PC-9 (cell line): ENCODE data around the gene CROCC2. TPM values are rescaled to one million over a fixed set of nuclear protein-coding genes. Genes with fewer than 3 reads are reported as not detected.

ENCODE experiments used
- BruUV-seq: library from RNA; stranded (reverse); fragments of 400-500 nt; replicated peaks from 2 replicates; lab custom pipeline; 2021; lab: Mats Ljungman, UMichigan
- CTCF ChIA-PET: fragments of 300-600 bp; sonication (Branson Sonifier 250); formaldehyde crosslinking; loops from one replicate; lab custom pipeline; 2022; ENCODE audit warnings: antibody characterized with exemption; lab: Charles Lee
- POLR2A ChIA-PET: fragments of 300-600 bp; sonication (Branson Sonifier 250); formaldehyde crosslinking; loops from one replicate; lab custom pipeline; 2022; ENCODE audit warnings: antibody characterized with exemption; ENCODE audit not compliant: unreplicated experiment; lab: Charles Lee
- DNase-seq, 2 experiments: peaks; one replicate each; pipeline versions ENCODE4 v3.0.0 to v3.0.0-alpha.2; 2015 to 2022; ENCODE audit warnings: mixed read lengths in 1 of 2
- H2AFZ ChIP-seq: fragments of 200-600 bp; sonication (generic); 2 replicates; pipeline ENCODE4 v1.8.1; 2017; ENCODE audit warnings: antibody characterized with exemption
- H3F3A ChIP-seq: fragments of 200-600 bp; sonication (generic); 2 replicates; pipeline ENCODE4 v1.8.1; 2017; ENCODE audit warnings: antibody characterized with exemption, mild to moderate bottlenecking, low read depth; ENCODE audit not compliant: insufficient read depth
- H3K27ac ChIP-seq: fragments of 200-600 bp; sonication (generic); 2 replicates; pipeline ENCODE4 v1.6.1; 2016; ENCODE audit warnings: mixed run types
- H3K27me3 ChIP-seq: fragments of 200-600 bp; sonication (generic); 2 replicates; pipeline ENCODE4 v1.6.1; 2016; ENCODE audit warnings: low read depth, mixed run types; ENCODE audit not compliant: insufficient read depth
- H3K36me3 ChIP-seq: fragments of 200-600 bp; sonication (generic); 2 replicates; pipeline ENCODE4 v1.6.1; 2016; ENCODE audit warnings: low read depth, mixed run types
- H3K4me1 ChIP-seq: fragments of 200-600 bp; sonication (generic); replicated peaks from 2 replicates; pipeline ENCODE4 v1.6.1; 2016; ENCODE audit warnings: mixed run types; ENCODE audit not compliant: insufficient read depth
- H3K4me2 ChIP-seq: fragments of 200-600 bp; sonication (generic); 2 replicates; pipeline ENCODE4 v1.6.1; 2017; ENCODE audit warnings: mixed run types
- H3K4me3 ChIP-seq: fragments of 200-600 bp; sonication (generic); 2 replicates; pipeline ENCODE4 v1.6.1; 2016; ENCODE audit warnings: mixed run types
- H3K79me2 ChIP-seq: fragments of 200-600 bp; sonication (generic); 2 replicates; pipeline ENCODE4 v1.6.1; 2017; ENCODE audit warnings: low read depth, mixed run types
- H3K9me2 ChIP-seq: fragments of 200-600 bp; sonication (generic); 2 replicates; pipeline ENCODE4 v1.8.1; 2017; ENCODE audit warnings: mild to moderate bottlenecking; ENCODE audit not compliant: insufficient read depth
- H3K9me3 ChIP-seq: fragments of 200-600 bp; sonication (generic); 2 replicates; pipeline ENCODE4 v1.8.1; 2016; ENCODE audit warnings: low read depth; ENCODE audit not compliant: insufficient read depth
- H4K20me1 ChIP-seq: fragments of 200-600 bp; sonication (generic); 2 replicates; pipeline ENCODE4 v1.8.1; 2017; ENCODE audit not compliant: insufficient read depth
- EZH2 ChIP-seq: fragments of 200-600 bp; sonication (generic); IDR thresholded peaks from 2 replicates; pipeline ENCODE4 v1.8.0; 2017; ENCODE audit warnings: antibody characterized with exemption, low read depth
- intact Hi-C: fragments of 100-400 bp; cut with micrococcal nuclease; formaldehyde crosslinking; loops from one replicate; pipeline ENCODE4 v1.10.0; 2022; ENCODE audit not compliant: unreplicated experiment
- total RNA-seq: library from RNA; stranded (reverse); gene quantifications from 2 replicates; pipeline ENCODE4 v1.2.3, GENCODE V29; 2021
- TF ChIP-seq, protein P1 (sequence below): fragments of 200-600 bp; sonication (generic); conservative IDR thresholded peaks from 2 replicates; pipeline ENCODE4 v1.6.1; 2017; ENCODE audit warnings: mixed run types, antibody characterized with exemption, mild to moderate bottlenecking, moderate library complexity

The CROCC2 gene
- total RNA-seq, 1 experiment from 2014 or later = not detected

DNA sequence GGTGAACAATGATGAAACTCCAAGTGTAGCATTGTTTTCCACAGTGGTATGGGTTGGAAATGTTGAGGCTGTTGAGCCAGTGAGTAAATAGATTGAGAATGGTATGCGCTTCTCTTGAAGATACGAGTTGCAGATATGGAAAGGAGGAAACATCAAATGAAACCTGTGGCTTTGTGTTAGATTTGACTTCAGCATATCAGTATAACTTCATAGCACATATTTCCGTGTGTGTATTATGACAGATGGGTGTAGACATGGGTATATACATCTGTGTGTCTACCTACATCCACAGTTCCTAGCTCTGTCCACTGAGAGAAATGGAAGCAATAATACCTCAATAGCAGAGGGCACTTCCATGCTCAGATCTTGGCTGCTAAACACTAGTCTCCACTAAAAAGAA lies 100.3 kb downstream of the CROCC2 start:
- Histone ChIP-seq H3F3A (peaks cover 12% of the 10 kb centered on the region; the same call in 1 of the 2 replicates), H3K9me2 (no peaks in the 10 kb centered on the region), H3K9me3 (peaks cover 16% of the 10 kb centered on the region), H3K36me3 (no peaks in the 10 kb centered on the region), H2AFZ (no peak overlapping the region), H4K20me1 (no peaks in the 10 kb centered on the region), H3K27ac (no peak overlapping the region), H3K4me1 (peaks cover 17% of the 10 kb centered on the region), H3K79me2 (no peaks in the 10 kb centered on the region), H3K27me3 (no peaks in the 10 kb centered on the region), H3K4me2 (no peak overlapping the region), H3K4me3 (no peak overlapping the region)
- intact Hi-C loops = no loop called here
- BruUV-seq = no TSS peak
- DNase-seq = no peak
- TF ChIP-seq, protein P1, sequence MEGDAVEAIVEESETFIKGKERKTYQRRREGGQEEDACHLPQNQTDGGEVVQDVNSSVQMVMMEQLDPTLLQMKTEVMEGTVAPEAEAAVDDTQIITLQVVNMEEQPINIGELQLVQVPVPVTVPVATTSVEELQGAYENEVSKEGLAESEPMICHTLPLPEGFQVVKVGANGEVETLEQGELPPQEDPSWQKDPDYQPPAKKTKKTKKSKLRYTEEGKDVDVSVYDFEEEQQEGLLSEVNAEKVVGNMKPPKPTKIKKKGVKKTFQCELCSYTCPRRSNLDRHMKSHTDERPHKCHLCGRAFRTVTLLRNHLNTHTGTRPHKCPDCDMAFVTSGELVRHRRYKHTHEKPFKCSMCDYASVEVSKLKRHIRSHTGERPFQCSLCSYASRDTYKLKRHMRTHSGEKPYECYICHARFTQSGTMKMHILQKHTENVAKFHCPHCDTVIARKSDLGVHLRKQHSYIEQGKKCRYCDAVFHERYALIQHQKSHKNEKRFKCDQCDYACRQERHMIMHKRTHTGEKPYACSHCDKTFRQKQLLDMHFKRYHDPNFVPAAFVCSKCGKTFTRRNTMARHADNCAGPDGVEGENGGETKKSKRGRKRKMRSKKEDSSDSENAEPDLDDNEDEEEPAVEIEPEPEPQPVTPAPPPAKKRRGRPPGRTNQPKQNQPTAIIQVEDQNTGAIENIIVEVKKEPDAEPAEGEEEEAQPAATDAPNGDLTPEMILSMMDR = no peak
- no peak for TF ChIP-seq EZH2
- CTCF ChIA-PET = no interaction called here
- POLR2A ChIA-PET = interaction anchor here (0.7 kb wide), 1 partner anchor 20 kb away, joined by 3 read pairs; no protein-coding TSS in a partner anchor

DNA sequence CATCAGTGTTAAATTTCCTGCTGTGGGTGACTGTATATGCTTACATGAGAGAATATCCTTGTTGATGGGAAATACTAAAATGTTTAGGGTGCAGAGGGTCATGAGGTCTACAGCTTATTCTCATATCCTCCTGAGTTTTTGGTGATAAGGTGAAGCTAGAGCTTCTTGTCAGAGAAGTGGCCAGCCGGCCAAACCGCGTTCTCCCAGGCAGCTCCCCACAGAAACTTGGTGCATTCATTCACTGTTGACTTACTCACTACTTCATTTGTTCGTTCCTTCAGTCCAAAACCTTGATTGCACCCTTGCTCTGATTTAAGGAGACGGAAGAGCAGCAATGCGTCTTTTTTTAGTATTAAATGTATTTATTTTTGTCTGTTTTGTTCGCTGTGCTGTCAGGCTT lies 101.0 kb downstream of the CROCC2 start:
- peaks cover 16% of the 10 kb centered on the region for H3K9me3 ChIP-seq
- no peak overlapping the region for H3K4me2 ChIP-seq
- DNase-seq = no peak
- no peak overlapping the region for H2AFZ ChIP-seq
- ChIA-PET CTCF (no interaction called here), POLR2A (interaction anchor here (0.7 kb wide), 1 partner anchor 21 kb away, joined by 3 read pairs; no protein-coding TSS in a partner anchor)
- no peaks in the 10 kb centered on the region for H3K27me3 ChIP-seq
- TF ChIP-seq, protein P1 = no peak
- no peak for TF ChIP-seq EZH2
- no peaks in the 10 kb centered on the region for H4K20me1 ChIP-seq
- peaks cover 17% of the 10 kb centered on the region for H3K4me1 ChIP-seq
- no peaks in the 10 kb centered on the region for H3K79me2 ChIP-seq
- H3K9me2 ChIP-seq = no peaks in the 10 kb centered on the region
- H3K4me3 ChIP-seq = no peak overlapping the region
- no TSS peak for BruUV-seq
- no peaks in the 10 kb centered on the region for H3K36me3 ChIP-seq
- intact Hi-C loops = no loop called here
- no peak overlapping the region for H3K27ac ChIP-seq
- peaks cover 12% of the 10 kb centered on the region; the same call in 1 of the 2 replicates for H3F3A ChIP-seq

DNA sequence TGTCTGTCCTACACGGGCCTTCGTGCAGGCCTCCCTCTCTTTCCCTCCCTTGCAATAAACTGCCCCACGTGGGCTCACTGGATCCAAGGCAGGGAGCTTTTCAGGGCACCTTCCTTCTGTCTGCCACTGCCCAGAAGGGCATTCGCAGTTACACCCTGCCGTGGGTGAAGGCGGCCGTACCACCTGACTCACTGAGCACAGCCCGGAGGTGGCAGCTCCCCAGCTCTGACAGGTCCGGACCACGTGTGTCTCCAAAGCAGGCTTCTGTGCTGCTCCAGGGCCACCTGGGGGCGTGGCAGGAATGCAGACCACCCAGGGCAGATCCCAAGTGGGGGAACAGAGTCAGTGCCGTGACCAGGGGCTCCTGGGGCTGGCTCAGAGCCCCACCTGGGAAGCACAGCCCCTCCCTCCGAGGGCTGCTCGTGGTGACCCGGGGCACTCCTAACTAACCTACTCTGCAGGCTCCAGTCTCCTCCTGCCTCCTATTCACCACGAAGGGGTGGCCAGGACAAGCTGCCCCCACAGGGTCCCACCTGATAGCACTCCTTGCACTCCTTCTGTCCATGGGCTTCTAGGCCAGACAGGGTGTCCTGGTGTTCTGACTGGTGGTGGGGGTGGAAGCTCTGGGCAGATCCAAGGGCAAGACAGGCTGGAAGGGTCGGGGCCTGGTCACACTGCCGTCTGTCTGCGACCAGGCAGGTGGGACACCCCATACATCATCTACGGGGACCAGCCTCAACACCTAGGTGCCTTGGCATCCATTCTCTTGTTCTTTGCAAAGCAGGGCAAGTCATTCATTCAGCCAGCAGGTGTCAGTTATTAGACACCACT lies 102.0 kb downstream of the CROCC2 start:
- no TSS peak for BruUV-seq
- CTCF ChIA-PET = no interaction called here

More for the DNA sequence above, 102.0 kb downstream of the CROCC2 start:
- H3K4me1 ChIP-seq = peaks cover 17% of the 10 kb centered on the region
- H3K36me3 ChIP-seq = no peaks in the 10 kb centered on the region
- no peak overlapping the region for H2AFZ ChIP-seq
- no peak for DNase-seq
- no peak overlapping the region for H3K4me3 ChIP-seq
- peaks cover 16% of the 10 kb centered on the region for H3K9me3 ChIP-seq
- POLR2A ChIA-PET = no interaction called here
- no peak overlapping the region for H3K27ac ChIP-seq
- no peak overlapping the region for H3K4me2 ChIP-seq
- TF ChIP-seq, protein P1 = no peak
- no peak for TF ChIP-seq EZH2
- intact Hi-C loops = no loop called here
- H3K9me2 ChIP-seq = no peaks in the 10 kb centered on the region
- H4K20me1 ChIP-seq = no peaks in the 10 kb centered on the region
- H3K27me3 ChIP-seq = no peaks in the 10 kb centered on the region
- no peaks in the 10 kb centered on the region for H3K79me2 ChIP-seq
- H3F3A ChIP-seq = peaks cover 12% of the 10 kb centered on the region; the same call in 1 of the 2 replicates
